SIG-M5 treated with dmso at 0.1 percent for 504 hours (cell line): Measurements from ENCODE around the gene ATP5MC2.

Source experiments
- DNase-seq: peaks from one replicate; lab custom pipeline; 2025; ENCODE audit not compliant: unreplicated experiment; lab: John Stamatoyannopoulos, UW

The ATP5MC2 gene

DNA sequence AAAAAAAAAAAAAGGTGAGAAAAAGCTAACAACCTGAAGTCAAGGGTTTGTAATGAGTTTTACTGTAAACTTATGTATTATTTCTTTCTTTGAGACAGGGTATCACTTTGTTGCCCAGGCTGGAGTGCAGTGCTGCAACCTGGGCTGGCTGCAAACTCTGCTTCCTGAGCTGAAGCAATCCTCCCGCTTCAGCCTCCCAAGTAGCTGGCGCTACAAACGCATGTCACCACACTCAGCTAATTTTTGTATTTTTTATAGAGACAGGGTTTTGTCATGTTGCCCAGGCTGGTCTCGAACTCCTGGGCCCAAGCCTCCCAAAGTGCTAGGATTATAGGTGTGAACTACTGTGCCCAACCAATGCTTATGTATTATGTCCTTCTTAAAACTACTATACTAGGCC is 58.9 kb downstream of the ATP5MC2 start:
- no peak for DNase-seq
